ENCODE measurements around the gene UQCC3. TPM values are rescaled to one million over a fixed set of nuclear protein-coding genes. Genes with fewer than 3 reads are reported as not detected.
"Not testable (repeated sequence)": the region's sequence is repeated elsewhere in the genome, so short reads cannot be mapped to it uniquely, and the experiment has no call there.

The UQCC3 gene
- total RNA-seq, 1 donor from 2014 or later, result 11.7 TPM

DNA sequence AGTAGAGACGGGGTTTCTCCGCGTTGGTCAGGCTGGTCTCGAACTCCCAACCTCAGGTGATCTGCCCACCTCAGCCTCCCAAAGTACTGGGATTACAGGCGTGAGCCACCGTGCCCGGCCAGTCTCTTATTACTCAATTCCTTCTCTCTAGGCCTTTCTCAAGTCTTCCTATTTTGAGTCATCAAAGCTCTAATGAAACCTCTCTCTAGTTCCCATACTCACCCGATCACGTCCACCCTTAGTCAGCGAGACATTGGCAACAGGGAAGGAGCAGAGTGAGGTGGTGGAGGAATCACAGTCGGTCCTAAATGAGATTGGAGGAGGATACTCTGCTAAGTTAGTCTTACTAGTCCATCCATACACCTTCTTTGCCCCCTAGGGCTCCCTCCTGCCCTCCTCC lies 30.8 kb downstream of the UQCC3 start:
- Mint-ChIP-seq H3K4me3 (no peak overlapping the region), H3K36me3 (peaks cover 16% of the 10 kb centered on the region), H3K4me1 (ENCODE audit: unreplicated experiment) (peaks cover 12% of the 10 kb centered on the region), H3K27ac (no peak overlapping the region), H3K27me3 (no peaks in the 10 kb centered on the region), H3K9me3 (no peaks in the 10 kb centered on the region)
- no peak for DNase-seq (ENCODE audit: extremely low spot score, unreplicated experiment)
- TF ChIP-seq, protein P1, sequence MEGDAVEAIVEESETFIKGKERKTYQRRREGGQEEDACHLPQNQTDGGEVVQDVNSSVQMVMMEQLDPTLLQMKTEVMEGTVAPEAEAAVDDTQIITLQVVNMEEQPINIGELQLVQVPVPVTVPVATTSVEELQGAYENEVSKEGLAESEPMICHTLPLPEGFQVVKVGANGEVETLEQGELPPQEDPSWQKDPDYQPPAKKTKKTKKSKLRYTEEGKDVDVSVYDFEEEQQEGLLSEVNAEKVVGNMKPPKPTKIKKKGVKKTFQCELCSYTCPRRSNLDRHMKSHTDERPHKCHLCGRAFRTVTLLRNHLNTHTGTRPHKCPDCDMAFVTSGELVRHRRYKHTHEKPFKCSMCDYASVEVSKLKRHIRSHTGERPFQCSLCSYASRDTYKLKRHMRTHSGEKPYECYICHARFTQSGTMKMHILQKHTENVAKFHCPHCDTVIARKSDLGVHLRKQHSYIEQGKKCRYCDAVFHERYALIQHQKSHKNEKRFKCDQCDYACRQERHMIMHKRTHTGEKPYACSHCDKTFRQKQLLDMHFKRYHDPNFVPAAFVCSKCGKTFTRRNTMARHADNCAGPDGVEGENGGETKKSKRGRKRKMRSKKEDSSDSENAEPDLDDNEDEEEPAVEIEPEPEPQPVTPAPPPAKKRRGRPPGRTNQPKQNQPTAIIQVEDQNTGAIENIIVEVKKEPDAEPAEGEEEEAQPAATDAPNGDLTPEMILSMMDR (conservative IDR thresholded peaks at IDR 0.05), result no peak

- H3K36me3 Mint-ChIP-seq, result peaks cover 12% of the 10 kb centered on the region
- H3K4me3 Mint-ChIP-seq; H3K27ac Mint-ChIP-seq; H3K9me3 Mint-ChIP-seq; DNase-seq (ENCODE audit: extremely low spot score, unreplicated experiment); H3K27me3 Mint-ChIP-seq: not testable (repeated sequence)
- peaks cover 23% of the 10 kb centered on the region for H3K4me1 Mint-ChIP-seq (ENCODE audit: unreplicated experiment)
These were observed 32.4 kb downstream of the UQCC3 start for GRCh38 chr11:62703921-62704320.

DNA sequence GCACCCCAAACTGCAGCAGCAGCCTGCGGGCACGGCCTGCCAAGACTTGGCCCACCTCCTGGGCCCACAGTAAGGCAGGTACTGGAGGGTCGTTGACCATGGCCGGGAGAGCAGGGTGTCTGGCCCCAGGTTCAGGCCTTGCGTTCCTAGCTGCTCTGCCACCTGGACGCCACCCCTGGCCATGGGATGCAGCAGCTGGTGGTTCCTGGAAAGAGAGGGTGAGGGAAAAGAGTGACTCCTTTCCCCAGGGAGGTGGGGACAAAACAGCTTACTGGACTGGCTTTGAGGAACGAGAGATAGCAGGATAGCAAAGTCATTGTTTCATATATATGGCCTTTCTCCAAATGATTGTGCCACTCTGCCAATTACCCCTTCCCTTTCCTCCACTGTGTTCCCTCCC lies 33.9 kb downstream of the UQCC3 start:
- DNase-seq (ENCODE audit: extremely low spot score, unreplicated experiment), result no peak
- Mint-ChIP-seq H3K36me3 (peaks cover 12% of the 10 kb centered on the region), H3K27me3 (no peaks in the 10 kb centered on the region), H3K9me3 (no peaks in the 10 kb centered on the region), H3K4me1 (ENCODE audit: unreplicated experiment) (peaks cover 33% of the 10 kb centered on the region), H3K4me3 (peak overlapping the region; percentile 95), H3K27ac (peak overlapping the region; percentile 90)
- TF ChIP-seq, protein P1 (conservative IDR thresholded peaks at IDR 0.05), result no peak

GRCh38 chr11:62705880-62706849 lies 34.7 kb downstream of the UQCC3 start:
- TF ChIP-seq, protein P1 (conservative IDR thresholded peaks at IDR 0.05), result no peak
- H3K27me3 Mint-ChIP-seq, result no peaks in the 10 kb centered on the region
- peak overlapping the region; percentile 95 for H3K4me3 Mint-ChIP-seq
- H3K36me3 Mint-ChIP-seq, result peaks cover 13% of the 10 kb centered on the region
- no peaks in the 10 kb centered on the region for H3K9me3 Mint-ChIP-seq
- peak; percentile 97 for DNase-seq (ENCODE audit: extremely low spot score, unreplicated experiment)
- H3K27ac Mint-ChIP-seq, result peak overlapping the region; percentile 90
- peaks cover 33% of the 10 kb centered on the region for H3K4me1 Mint-ChIP-seq (ENCODE audit: unreplicated experiment)

- TF ChIP-seq, protein P1 (conservative IDR thresholded peaks at IDR 0.05), result no peak
- Mint-ChIP-seq H3K27ac (peak overlapping the region; percentile 90), H3K27me3 (no peaks in the 10 kb centered on the region), H3K4me3 (peak overlapping the region; percentile 95), H3K36me3 (peaks cover 12% of the 10 kb centered on the region), H3K9me3 (no peaks in the 10 kb centered on the region), H3K4me1 (ENCODE audit: unreplicated experiment) (peaks cover 33% of the 10 kb centered on the region)
- DNase-seq (ENCODE audit: extremely low spot score, unreplicated experiment), result no peak
These were observed 35.4 kb downstream of the UQCC3 start for GRCh38 chr11:62706850-62707247.

DNA sequence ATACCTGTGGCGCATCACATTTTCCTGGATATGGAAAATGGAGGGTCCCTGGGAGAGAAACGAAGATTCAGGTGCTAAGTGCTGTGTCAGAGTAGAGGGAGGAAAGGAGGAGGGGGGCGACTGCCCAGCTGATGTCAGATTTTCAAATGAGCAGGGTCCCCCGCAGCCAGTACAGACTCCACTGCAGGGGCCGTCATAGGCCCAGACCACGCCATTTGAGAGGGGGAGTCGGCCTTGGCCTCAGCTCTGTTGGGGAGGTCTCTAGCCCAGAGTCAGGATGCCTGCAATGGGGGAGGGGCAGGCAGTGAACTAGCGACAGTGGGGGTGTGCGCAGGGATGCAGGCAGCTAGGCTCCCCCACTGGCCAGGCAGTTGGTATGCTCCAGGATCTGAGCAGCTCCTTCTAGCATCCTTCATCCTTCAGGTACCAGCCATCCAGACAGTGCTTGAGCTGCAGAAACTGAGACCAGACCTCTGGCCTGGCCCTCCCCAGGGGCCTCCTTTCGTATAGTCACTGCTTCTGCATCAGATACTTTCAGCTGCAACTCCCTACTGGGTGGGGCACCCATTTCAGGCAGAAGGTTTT lies 35.9 kb downstream of the UQCC3 start, which contains the start of the genes BSCL2 and GNG3:
TSS of gene BSCL2 (minus strand) at position 148 of the 585 bp plus-strand sequence. CDS start 229 bp downstream, outside the sequence.
TSS of gene GNG3 (plus strand) at position 400 of the 585 bp plus-strand sequence. CDS start 620 bp downstream, outside the sequence.
- Mint-ChIP-seq H3K4me3 (peak within 1 kb of the TSS; percentile 95), H3K27me3 (no peaks in the 10 kb centered on the region), H3K4me1 (ENCODE audit: unreplicated experiment) (peaks cover 33% of the 10 kb centered on the region), H3K27ac (peak within 1 kb of the TSS; percentile 96), H3K36me3 (peaks cover 12% of the 10 kb centered on the region), H3K9me3 (no peaks in the 10 kb centered on the region)
- DNase-seq (ENCODE audit: extremely low spot score, unreplicated experiment), result peak; percentile 86
- TF ChIP-seq, protein P1 (conservative IDR thresholded peaks at IDR 0.05), result no peak
